GM12872 (cell line): Measurements from ENCODE around the gene GTF3C1.

Experiments used
- TF ChIP-seq, protein P1 (sequence below): IDR thresholded peaks from 3 replicates; pipeline ENCODE4 v1.5.1; 2011; ENCODE audit warnings: low read depth, mild to moderate bottlenecking, low read length, moderate library complexity; ENCODE audit not compliant: insufficient read depth

GTF3C1 gene

DNA sequence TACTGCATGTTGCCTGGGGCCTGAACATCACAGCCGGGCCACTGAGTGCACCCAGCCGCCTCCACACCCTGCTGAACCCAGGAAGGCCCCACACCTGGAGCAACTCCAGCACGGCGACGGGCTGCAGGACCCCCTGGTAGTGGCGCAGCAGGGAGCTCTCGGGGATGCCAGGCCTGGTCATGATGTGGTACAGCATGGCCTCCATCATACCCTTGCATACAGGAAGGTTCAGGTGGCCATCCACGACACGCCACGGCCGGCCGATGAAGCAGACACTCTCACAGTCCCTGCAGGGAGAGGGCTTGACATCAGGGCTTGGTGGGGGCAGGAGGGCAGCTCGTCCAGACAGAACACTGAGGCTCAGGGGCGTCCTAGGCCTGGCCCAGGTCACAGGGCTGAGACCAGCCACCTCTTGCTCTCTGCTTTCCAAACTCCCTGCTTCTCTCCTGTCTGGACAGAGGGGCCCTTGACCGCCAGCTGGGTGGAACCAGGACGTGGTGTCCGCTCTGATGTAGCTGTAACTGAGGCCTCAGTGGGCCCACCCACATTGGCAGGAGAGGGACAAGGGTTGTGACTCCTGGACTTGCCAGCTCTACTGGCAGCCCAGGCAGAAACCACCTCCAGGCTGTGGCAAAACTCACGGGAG is 87.4 kb downstream of the GTF3C1 start:
- TF ChIP-seq, protein P1, sequence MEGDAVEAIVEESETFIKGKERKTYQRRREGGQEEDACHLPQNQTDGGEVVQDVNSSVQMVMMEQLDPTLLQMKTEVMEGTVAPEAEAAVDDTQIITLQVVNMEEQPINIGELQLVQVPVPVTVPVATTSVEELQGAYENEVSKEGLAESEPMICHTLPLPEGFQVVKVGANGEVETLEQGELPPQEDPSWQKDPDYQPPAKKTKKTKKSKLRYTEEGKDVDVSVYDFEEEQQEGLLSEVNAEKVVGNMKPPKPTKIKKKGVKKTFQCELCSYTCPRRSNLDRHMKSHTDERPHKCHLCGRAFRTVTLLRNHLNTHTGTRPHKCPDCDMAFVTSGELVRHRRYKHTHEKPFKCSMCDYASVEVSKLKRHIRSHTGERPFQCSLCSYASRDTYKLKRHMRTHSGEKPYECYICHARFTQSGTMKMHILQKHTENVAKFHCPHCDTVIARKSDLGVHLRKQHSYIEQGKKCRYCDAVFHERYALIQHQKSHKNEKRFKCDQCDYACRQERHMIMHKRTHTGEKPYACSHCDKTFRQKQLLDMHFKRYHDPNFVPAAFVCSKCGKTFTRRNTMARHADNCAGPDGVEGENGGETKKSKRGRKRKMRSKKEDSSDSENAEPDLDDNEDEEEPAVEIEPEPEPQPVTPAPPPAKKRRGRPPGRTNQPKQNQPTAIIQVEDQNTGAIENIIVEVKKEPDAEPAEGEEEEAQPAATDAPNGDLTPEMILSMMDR: no peak

GRCh38 chr16:27461483-27462171 is 88.1 kb downstream of the GTF3C1 start:
- TF ChIP-seq, protein P1: no peak

DNA sequence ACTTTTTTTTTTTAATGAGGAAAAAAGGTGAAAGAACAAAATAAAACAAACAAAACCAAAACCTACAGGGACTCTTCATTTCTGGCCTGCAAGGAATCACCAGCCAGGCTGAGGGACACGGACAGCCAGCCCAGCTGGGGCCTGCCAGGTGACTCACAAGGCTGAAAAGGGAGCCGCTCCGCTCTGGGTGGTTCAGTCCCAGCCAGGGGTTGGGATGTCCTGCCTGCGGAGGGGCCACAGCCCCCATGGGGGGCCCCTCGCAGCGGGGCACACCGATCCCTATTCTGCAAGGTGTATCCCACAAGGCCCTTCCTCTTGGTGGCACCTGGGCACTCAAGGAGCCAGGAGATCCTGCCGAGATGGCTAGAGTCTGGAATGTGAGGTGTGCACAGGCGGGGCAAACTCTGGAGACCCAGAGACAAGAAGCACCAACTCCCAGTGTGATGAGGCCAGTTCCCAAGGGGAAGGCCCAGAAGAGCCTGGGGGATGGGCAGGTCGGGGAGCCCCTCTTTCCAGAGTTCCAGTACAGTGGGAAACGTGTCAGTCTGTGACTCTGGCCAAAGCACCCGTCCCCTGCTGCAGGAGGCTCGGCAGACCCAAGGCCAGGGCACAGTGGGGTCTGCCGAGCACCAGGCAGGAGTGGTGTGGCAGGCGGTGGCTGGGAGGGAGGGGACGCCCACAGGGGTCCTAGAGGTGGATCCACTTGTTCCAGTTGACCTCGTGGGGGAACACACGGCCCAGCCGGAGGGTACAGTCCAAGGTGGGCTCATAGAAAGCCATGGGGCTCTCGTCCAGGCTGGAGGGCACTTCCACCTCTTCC is 88.8 kb downstream of the GTF3C1 start:
- TF ChIP-seq, protein P1: no peak

DNA sequence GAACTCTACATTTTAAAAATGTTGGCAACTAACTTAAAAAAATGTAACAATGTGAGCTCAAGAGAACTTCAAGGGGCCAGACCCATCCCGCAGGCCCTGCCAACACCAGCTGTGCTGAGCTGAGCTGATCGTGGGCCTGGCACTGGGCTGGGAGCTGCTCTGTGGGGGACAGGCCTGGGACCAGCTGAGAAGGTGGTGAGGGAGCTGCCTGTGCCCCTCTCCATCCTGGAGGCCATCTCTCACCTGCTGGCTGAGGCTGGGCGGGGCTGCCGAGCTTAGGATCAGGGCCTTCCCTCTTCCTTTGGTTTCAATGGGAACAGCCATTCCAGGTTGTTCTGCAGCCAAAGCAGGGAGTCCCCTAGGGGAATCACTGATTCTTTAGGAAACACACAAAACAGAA is 89.5 kb downstream of the GTF3C1 start:
- TF ChIP-seq, protein P1: no peak

- TF ChIP-seq, protein P1: no peak
Observed at GRCh38 chr16:27458987-27459688, 90.6 kb downstream of the GTF3C1 start.

DNA sequence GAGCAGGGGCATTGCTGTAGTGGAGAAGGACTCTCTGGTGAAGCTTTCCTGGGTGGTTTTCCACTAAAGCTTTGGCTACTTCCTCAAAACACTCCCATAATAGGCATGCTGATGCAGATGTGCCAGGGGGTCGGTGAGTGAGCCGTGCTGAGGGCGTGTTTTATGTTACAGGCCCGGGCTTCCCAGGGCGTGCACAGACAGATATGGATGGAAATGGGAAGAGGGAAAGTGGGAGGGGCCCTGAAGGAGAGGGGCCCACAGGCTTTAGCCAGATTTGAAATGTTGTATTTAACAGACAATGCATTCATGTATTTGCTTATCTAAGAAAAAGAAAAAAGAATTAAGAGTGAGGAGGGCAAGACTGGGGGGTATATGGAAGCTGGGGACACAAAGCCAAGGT is 91.5 kb downstream of the GTF3C1 start:
- TF ChIP-seq, protein P1: no peak

DNA sequence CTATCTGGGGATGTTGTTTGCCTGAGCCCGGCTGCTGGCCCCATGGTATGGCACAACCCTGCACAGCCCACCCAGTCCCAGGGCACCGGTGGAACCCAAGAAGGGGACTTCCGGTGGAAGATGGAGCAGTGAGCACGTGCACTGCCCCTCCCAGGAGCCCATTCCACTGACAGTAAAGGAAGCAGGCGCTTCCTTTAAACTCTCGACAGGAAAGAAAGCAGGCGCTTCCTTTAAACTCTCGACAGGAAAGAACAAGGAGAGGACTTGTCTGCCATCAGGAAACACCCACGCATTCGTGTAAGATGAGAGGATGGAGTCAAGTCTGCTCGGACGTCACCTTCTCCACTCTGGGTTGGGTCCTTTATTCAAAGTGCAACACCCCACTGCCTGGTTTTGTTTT is 94.0 kb downstream of the GTF3C1 start:
- TF ChIP-seq, protein P1: no peak
